GM12801 (cell line): ENCODE results near the gene VKORC1.

Experiments
- CTCF ChIP-seq: IDR thresholded peaks from one replicate; pipeline ENCODE4 v1.5.1; 2011; ENCODE audit warnings: control low read depth; ENCODE audit not compliant: insufficient read length; ENCODE audit errors: extremely low read depth

The VKORC1 gene

GRCh38 chr16:31063843-31064611 lies 30.6 kb downstream of the VKORC1 start:
- TF ChIP-seq CTCF = no peak

DNA sequence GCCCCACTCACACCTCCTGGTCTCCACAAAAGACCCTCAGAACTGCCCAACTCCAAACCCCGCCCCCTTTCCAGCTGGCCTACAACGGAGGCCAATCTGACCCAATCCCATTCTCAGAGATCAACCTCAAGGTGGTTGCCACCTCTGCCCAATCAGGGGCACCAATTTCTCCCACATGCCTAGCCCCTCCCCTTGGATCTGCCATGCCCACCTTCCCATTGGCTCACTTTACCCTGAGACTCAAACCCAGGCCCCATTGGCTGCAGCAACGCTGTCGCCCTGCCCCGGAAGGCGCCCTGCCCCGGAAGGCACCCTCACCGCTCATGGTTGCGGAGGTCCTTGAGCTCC lies 31.1 kb downstream of the VKORC1 start:
- TF ChIP-seq CTCF = no peak

DNA sequence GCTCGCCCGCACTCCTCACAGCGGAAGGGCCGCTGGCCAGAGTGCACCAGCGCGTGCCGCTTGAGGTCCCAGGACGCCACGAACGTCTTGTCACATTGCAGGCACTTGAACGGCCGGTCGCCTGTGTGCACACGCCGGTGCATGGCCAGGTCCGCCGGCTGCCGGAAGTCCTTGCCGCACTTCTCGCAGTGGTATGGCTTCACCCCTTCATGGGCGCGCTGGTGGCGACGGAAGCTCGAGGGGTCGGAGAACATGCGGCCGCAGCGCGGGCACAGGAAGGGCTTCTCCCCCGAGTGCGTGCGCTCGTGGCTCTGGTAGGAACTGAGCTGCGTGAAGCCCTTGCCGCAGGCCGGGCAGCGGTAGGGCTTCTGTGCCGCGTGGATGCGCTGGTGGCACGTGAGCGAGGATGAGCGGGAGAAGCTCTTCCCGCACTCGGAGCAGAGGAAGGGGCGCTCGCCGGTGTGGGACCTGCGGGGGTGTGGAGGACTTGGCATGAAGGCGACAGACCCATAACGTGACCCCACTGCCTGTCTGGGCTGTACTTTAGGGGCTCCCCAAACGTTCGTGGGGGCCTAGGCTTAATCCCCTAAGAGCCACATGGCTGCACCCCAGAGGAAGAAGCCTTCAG lies 32.7 kb downstream of the VKORC1 start:
- TF ChIP-seq CTCF = no peak

DNA sequence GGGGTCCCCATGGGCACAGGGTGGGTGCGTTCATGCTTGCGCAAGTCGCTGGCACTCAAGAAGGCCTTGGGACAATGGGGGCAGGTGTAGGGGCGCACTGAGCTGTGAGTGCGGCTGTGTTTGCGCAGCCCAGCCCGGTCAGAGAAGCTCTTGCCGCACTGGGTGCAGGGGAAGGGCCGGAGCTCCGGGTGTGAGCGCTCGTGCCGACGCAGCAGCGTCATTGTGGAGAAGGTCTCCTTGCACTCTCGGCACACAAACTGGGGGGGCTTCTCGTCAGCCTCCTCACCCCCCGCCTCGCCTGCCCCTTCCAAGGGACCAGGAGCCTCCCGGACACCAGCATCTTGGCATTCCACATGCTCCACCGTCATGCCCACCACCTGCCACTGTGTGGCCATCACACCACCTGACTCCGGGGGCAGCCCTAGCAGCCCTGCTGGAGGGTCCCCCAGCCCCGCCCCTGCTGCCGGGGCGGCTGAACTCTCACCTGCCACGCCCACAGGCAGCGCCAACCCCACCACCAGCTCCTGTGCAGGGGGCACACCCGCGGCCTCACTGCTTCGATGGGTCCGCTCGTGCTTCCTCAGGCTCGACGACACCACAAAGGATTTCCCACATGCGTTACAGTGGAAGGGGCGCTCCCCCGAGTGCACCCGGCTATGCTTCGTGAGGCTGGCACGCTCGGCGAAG lies 33.3 kb downstream of the VKORC1 start:
- TF ChIP-seq CTCF = no peak

GRCh38 chr16:31055613-31056012 lies 39.0 kb downstream of the VKORC1 start:
- no peak for TF ChIP-seq CTCF

DNA sequence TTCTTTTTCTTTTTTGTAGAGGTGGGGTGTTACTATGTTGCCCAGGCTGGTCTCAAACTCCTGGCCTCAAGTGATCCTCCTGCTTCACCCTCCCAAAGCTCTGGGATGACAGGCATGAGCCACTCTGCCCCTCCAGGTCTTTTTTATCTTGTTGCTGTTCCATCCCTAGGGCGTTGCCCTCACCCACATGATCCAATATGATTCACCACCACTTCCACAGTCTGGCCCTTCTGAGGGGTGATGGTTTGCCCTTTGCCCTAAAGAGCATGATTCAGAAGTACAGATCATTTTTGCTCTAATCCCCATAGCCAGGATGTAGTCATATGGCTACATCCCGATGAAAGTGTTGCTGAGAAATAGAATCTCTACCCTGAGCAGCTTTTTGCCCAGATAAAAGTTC lies 42.5 kb downstream of the VKORC1 start:
- TF ChIP-seq CTCF = no peak

- no peak for TF ChIP-seq CTCF
These were observed 44.1 kb downstream of the VKORC1 start for GRCh38 chr16:31050280-31051030.
